ENCODE measurements around the gene ACTR6. TPM values are rescaled to one million over a fixed set of nuclear protein-coding genes. Genes with fewer than 3 reads are reported as not detected.

Gene ACTR6
- total RNA-seq, 4 donors from 2014 or later, result 4.9 to 35.0 (median 13.7) TPM

DNA sequence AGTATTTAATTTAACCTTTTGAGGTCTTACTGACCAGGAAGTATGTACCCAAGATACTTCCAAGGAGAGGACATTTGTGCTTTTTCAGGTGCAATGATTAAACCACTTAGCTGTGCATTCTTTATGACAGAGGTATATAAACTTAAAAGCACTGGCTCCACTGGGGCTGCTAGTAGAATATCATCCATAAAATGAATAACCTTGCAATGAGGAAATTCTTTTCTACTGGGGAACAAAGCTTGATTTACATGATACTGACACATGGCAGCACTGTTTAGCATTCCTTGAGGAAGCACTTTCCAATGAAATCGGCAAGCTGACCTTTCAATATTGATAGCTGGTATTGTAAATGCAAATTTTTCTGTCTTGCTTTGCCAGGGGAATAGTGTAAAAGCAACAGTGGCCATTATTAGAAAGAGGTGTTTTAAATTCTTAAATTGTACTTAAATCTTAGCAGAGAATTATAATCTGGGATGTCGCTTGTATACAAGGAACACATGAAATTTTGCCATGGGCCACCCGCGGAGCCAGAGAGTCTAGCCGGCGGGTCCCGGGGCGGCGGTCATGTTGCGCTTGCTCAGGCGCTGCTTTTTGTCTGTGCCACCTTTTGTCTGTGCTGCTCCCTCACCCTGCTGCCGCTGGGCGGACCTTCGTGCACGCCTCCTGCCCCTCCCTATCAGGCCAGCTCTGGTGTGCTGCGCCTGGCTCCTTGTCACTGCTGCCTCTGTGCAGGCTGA lies 37.0 kb upstream of the ACTR6 start:
- DNase-seq, result peak; percentile 87
- in situ Hi-C loops (cut with MboI; ENCODE audit: low pct_ligation_motif_present in 1 of 4, low pct_unique_long_range_greater_than_20kb in 1 of 4, low sequenced_read_pairs in 3 of 4), result no loop called here
- Histone ChIP-seq H3K27ac (peak overlapping the region; percentile 80 to 83 (median 82)), H3K9me3 (no peaks in the 10 kb centered on the region), H3K27me3 (no peaks in the 10 kb centered on the region), H3K4me1 (peaks cover 6 to 23% (median 14%) of the 10 kb centered on the region in 4 donors), H3K36me3 (no peaks in the 10 kb centered on the region), H3K4me3 (peak overlapping the region in 3 of 4 donors; percentile 19 to 48 (median 23))
- 0 to 17% methylated on average over 1 to 16 of the region's 16 CpGs for WGBS, 2 donors (ENCODE audit: low coverage in 1 of 2)
- intact Hi-C loops (cut with DNase I; ENCODE audit: low total_unique reads), result no loop called here
- TF ChIP-seq, protein P1, sequence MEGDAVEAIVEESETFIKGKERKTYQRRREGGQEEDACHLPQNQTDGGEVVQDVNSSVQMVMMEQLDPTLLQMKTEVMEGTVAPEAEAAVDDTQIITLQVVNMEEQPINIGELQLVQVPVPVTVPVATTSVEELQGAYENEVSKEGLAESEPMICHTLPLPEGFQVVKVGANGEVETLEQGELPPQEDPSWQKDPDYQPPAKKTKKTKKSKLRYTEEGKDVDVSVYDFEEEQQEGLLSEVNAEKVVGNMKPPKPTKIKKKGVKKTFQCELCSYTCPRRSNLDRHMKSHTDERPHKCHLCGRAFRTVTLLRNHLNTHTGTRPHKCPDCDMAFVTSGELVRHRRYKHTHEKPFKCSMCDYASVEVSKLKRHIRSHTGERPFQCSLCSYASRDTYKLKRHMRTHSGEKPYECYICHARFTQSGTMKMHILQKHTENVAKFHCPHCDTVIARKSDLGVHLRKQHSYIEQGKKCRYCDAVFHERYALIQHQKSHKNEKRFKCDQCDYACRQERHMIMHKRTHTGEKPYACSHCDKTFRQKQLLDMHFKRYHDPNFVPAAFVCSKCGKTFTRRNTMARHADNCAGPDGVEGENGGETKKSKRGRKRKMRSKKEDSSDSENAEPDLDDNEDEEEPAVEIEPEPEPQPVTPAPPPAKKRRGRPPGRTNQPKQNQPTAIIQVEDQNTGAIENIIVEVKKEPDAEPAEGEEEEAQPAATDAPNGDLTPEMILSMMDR (IDR thresholded peaks at IDR 0.05), result peak in 4 of 5 experiments; percentile 6 to 40 (median 29)
- TF ChIP-seq POLR2AphosphoS5 (IDR thresholded peaks at IDR 0.05) (peak; percentile 19 to 68 (median 38)), EP300 (IDR thresholded peaks at IDR 0.05; ENCODE audit: low read depth) (no peak), POLR2A (IDR thresholded peaks at IDR 0.05) (peak; percentile 65)

DNA sequence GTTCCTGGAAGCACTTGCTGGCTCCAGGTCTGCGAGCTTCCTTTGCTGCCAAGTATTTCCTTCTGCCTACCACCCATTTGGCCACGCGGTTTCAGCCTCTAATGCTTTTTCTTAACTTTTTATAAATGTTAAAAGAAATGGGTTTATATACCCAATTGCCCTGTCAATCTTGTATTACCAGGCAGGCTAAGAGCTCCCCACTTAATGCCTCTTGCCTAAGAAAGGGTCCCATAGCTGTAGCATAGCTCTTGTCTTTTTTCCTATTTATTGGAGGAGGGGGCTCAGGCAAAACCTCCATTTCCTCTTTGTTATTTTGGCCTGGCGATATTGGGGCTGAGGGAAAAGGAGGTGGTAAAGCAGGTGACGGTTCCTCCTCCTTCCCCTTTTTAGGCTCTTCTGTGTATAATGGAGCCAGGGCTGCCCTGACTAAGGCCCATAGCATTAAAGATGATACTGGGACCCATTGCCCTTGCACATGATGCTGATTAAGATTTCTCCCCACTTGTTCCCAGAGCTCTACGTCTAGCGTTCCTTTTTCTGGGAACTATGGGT lies 36.4 kb upstream of the ACTR6 start:
- intact Hi-C loops (cut with DNase I; ENCODE audit: low total_unique reads), result no loop called here
- peak overlapping the region; percentile 80 to 83 (median 82) for H3K27ac ChIP-seq

DNA sequence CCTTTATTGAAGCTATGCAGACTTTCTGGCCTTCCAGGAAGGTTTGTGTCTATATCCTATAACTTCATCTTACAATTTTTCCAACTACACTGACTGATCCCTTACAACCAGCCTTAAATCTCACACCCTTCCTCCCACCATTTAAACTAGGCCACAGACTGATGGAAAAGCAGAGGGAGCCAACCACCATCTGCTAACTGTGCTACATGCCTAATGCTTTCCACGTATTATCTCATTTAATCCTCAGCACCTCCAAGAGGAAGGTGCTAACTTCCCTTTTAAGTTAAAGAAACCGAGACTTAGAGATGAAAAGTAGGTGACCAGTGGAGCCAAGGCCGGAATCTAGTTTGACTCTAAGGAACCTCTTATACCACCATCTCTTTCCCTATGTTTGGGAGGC lies 35.3 kb upstream of the ACTR6 start:
- no peaks in the 10 kb centered on the region for H3K9me3 ChIP-seq
- DNase-seq, result no peak
- H3K4me3 ChIP-seq, result no peak overlapping the region
- H3K27ac ChIP-seq, result no peak overlapping the region
- no peaks in the 10 kb centered on the region for H3K27me3 ChIP-seq
- in situ Hi-C loops (cut with MboI; ENCODE audit: low pct_ligation_motif_present in 1 of 4, low pct_unique_long_range_greater_than_20kb in 1 of 4, low sequenced_read_pairs in 3 of 4), result no loop called here
- no peaks in the 10 kb centered on the region for H3K36me3 ChIP-seq
- H3K4me1 ChIP-seq, result peaks cover 6 to 23% (median 14%) of the 10 kb centered on the region in 4 donors
- 91 to 100% methylated on average over 2 to 3 of the region's 3 CpGs for WGBS, 2 donors (ENCODE audit: low coverage in 1 of 2)
- intact Hi-C loops (cut with DNase I; ENCODE audit: low total_unique reads), result no loop called here
- TF ChIP-seq POLR2A (IDR thresholded peaks at IDR 0.05) (no peak), POLR2AphosphoS5 (IDR thresholded peaks at IDR 0.05) (no peak), EP300 (IDR thresholded peaks at IDR 0.05; ENCODE audit: low read depth) (no peak)
- TF ChIP-seq, protein P1 (IDR thresholded peaks at IDR 0.05), result no peak

More for the DNA sequence above, 36.4 kb upstream of the ACTR6 start:
- H3K4me1 ChIP-seq, result peaks cover 6 to 23% (median 14%) of the 10 kb centered on the region in 4 donors
- 46 to 60% methylated on average over 5 to 7 of the region's 7 CpGs for WGBS, 2 donors (ENCODE audit: low coverage in 1 of 2)
- H3K9me3 ChIP-seq, result no peaks in the 10 kb centered on the region
- no peaks in the 10 kb centered on the region for H3K27me3 ChIP-seq
- no peak for TF ChIP-seq POLR2AphosphoS5 (IDR thresholded peaks at IDR 0.05)
- TF ChIP-seq EP300 (IDR thresholded peaks at IDR 0.05; ENCODE audit: low read depth), result no peak
- TF ChIP-seq, protein P1 (IDR thresholded peaks at IDR 0.05), result no peak
- TF ChIP-seq POLR2A (IDR thresholded peaks at IDR 0.05), result no peak
- no peaks in the 10 kb centered on the region for H3K36me3 ChIP-seq
- in situ Hi-C loops (cut with MboI; ENCODE audit: low pct_ligation_motif_present in 1 of 4, low pct_unique_long_range_greater_than_20kb in 1 of 4, low sequenced_read_pairs in 3 of 4), result no loop called here
- peak overlapping the region in 3 of 4 donors; percentile 19 to 48 (median 23) for H3K4me3 ChIP-seq
- DNase-seq, result no peak

DNA sequence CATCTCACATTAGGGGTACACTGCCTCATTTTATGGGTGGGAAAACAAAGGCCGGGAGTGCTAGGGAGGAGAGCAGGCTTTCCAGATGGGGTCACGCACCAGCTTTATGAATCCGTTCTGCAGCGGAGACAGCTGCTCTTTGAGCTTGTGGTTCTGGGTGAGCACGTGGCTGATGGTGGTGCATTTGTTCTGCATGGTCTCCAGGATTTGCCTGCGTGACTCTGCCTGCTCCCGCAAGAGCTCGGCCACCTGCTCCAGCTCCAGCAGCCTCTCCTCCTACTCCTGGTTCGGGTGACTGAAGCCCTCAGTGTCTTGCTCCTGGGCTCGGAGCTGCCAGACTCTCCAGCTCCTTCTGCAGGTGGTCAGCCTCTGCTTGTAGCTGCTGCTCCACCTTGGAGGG lies 34.4 kb upstream of the ACTR6 start:
- no peak overlapping the region for H3K4me3 ChIP-seq
- in situ Hi-C loops (cut with MboI; ENCODE audit: low pct_ligation_motif_present in 1 of 4, low pct_unique_long_range_greater_than_20kb in 1 of 4, low sequenced_read_pairs in 3 of 4), result no loop called here
- intact Hi-C loops (cut with DNase I; ENCODE audit: low total_unique reads), result no loop called here

More for the DNA sequence above, 34.4 kb upstream of the ACTR6 start:
- no peak for DNase-seq
- TF ChIP-seq, protein P1 (IDR thresholded peaks at IDR 0.05), result no peak
- TF ChIP-seq POLR2A (IDR thresholded peaks at IDR 0.05), result no peak
- TF ChIP-seq EP300 (IDR thresholded peaks at IDR 0.05; ENCODE audit: low read depth), result no peak
- TF ChIP-seq POLR2AphosphoS5 (IDR thresholded peaks at IDR 0.05), result no peak
- H3K27me3 ChIP-seq, result no peaks in the 10 kb centered on the region
- WGBS, 2 donors (ENCODE audit: low coverage in 1 of 2), result 92% methylated on average over 10 of the region's 10 CpGs; no CpG with 5 or more reads in 1 of the 2 donors
- peaks cover 6 to 23% (median 16%) of the 10 kb centered on the region in 4 donors for H3K4me1 ChIP-seq
- H3K36me3 ChIP-seq, result no peaks in the 10 kb centered on the region
- H3K9me3 ChIP-seq, result no peaks in the 10 kb centered on the region
- no peak overlapping the region for H3K27ac ChIP-seq
